ENCODE results near the gene CD96.
"Not testable (repeated sequence)": the region's sequence is repeated elsewhere in the genome, so short reads cannot be mapped to it uniquely, and the experiment has no call there.

- TF ChIP-seq CTCF (conservative IDR thresholded peaks at IDR 0.05; ENCODE audit: low read length); EZH2phosphoT487 (IDR thresholded peaks at IDR 0.05; ENCODE audit: borderline replicate concordance, low read depth, low read length): not testable (repeated sequence)
Observed at GRCh38 chr3:111561902-111562301, 19.9 kb downstream of the CD96 start.

Measured in OCI-LY7 (cell line).